HG03045 (cell line): ENCODE results near the gene C19orf73.

Experiments used
- ATAC-seq: cut with Tn5 transposase; IDR thresholded peaks from one replicate; pipeline ENCODE4 v1.9.1; 2021; ENCODE audit warnings: mild to moderate bottlenecking, moderate library complexity; ENCODE audit not compliant: unreplicated experiment

C19orf73 gene

GRCh38 chr19:49118565-49119410 lies at the start of gene C19orf73:
C19orf73 (minus strand) TSS chr19:49119143; CDS start chr19:49119022, 121 bp downstream.
- peak; percentile 74 for ATAC-seq

GRCh38 chr19:49168421-49168820 lies 49.5 kb upstream of the C19orf73 start:
- no peak for ATAC-seq

GRCh38 chr19:49167857-49168409 lies 49.0 kb upstream of the C19orf73 start:
- ATAC-seq: no peak

- ATAC-seq: no peak
Measured at GRCh38 chr19:49165865-49166301, 46.9 kb upstream of the C19orf73 start.

GRCh38 chr19:49165111-49165750 lies 46.3 kb upstream of the C19orf73 start:
- no peak for ATAC-seq

GRCh38 chr19:49161987-49162386 lies 43.0 kb upstream of the C19orf73 start:
- no peak for ATAC-seq

GRCh38 chr19:49160450-49161189 lies 41.7 kb upstream of the C19orf73 start:
- no peak for ATAC-seq

GRCh38 chr19:49157445-49158224 lies 38.7 kb upstream of the C19orf73 start, which contains the start of gene TRPM4:
TRPM4 (plus strand) TSS chr19:49157792; CDS start chr19:49157867, 75 bp downstream.
- ATAC-seq: no peak

- ATAC-seq: no peak
Measured at GRCh38 chr19:49155820-49156346, 36.9 kb upstream of the C19orf73 start.

- no peak for ATAC-seq
Measured at GRCh38 chr19:49155005-49155819, 36.3 kb upstream of the C19orf73 start, which contains the start of gene HRC. HRC (minus strand) TSS chr19:49155396; CDS start chr19:49155237, 159 bp downstream.

- ATAC-seq: no peak
Measured at GRCh38 chr19:49154279-49154678, 35.3 kb upstream of the C19orf73 start.

GRCh38 chr19:49153167-49153809 lies 34.3 kb upstream of the C19orf73 start:
- ATAC-seq: no peak

- no peak for ATAC-seq
Measured at GRCh38 chr19:49152119-49152550, 33.2 kb upstream of the C19orf73 start.

- ATAC-seq: no peak
Measured at GRCh38 chr19:49151267-49152118, 32.5 kb upstream of the C19orf73 start.

GRCh38 chr19:49150944-49151243 lies 32.0 kb upstream of the C19orf73 start:
- no peak for ATAC-seq

- ATAC-seq: no peak
Measured at GRCh38 chr19:49150106-49150943, 31.4 kb upstream of the C19orf73 start.

GRCh38 chr19:49149652-49150105 lies 30.7 kb upstream of the C19orf73 start:
- ATAC-seq: no peak
